GM21723 (cell line): ENCODE results near the gene ANKRD39.

Source experiments
- ATAC-seq: cut with Tn5 transposase; IDR thresholded peaks from one replicate; pipeline ENCODE4 v1.9.1; 2021; ENCODE audit warnings: mild to moderate bottlenecking, moderate library complexity; ENCODE audit not compliant: unreplicated experiment

Gene ANKRD39

GRCh38 chr2:96831679-96832078 is 26.1 kb downstream of the ANKRD39 start:
- ATAC-seq = no peak

- ATAC-seq = no peak
Observed at GRCh38 chr2:96830044-96830562, 27.7 kb downstream of the ANKRD39 start.

GRCh38 chr2:96828874-96829273 is 28.9 kb downstream of the ANKRD39 start:
- no peak for ATAC-seq

GRCh38 chr2:96828436-96828835 is 29.4 kb downstream of the ANKRD39 start:
- ATAC-seq = no peak

GRCh38 chr2:96826546-96827278 is 31.1 kb downstream of the ANKRD39 start:
- no peak for ATAC-seq

GRCh38 chr2:96825057-96825456 is 32.8 kb downstream of the ANKRD39 start:
- no peak for ATAC-seq

- no peak for ATAC-seq
Observed at GRCh38 chr2:96824079-96824870, 33.5 kb downstream of the ANKRD39 start.

GRCh38 chr2:96823198-96823597 is 34.6 kb downstream of the ANKRD39 start:
- no peak for ATAC-seq

- ATAC-seq = no peak
Observed at GRCh38 chr2:96822786-96823185, 35.0 kb downstream of the ANKRD39 start.

- ATAC-seq = no peak
Observed at GRCh38 chr2:96821113-96821675, 36.6 kb downstream of the ANKRD39 start.

GRCh38 chr2:96819876-96820511 is 37.8 kb downstream of the ANKRD39 start:
- no peak for ATAC-seq

- ATAC-seq = no peak
Observed at GRCh38 chr2:96819128-96819875, 38.5 kb downstream of the ANKRD39 start.

- ATAC-seq = no peak
Observed at GRCh38 chr2:96817882-96818281, 39.9 kb downstream of the ANKRD39 start.

GRCh38 chr2:96816836-96817702 is 40.7 kb downstream of the ANKRD39 start:
- ATAC-seq = no peak

- peak; percentile 88 for ATAC-seq
Observed at GRCh38 chr2:96816127-96816835, 41.5 kb downstream of the ANKRD39 start, which contains the start of gene CNNM3. CNNM3 (plus strand) TSS chr2:96816268; CDS start chr2:96816278, 10 bp downstream.

GRCh38 chr2:96815326-96816126 is 42.3 kb downstream of the ANKRD39 start:
- ATAC-seq = peak; percentile 10

- no peak for ATAC-seq
Observed at GRCh38 chr2:96813656-96814055, 44.2 kb downstream of the ANKRD39 start.

- no peak for ATAC-seq
Observed at GRCh38 chr2:96811917-96812316, 45.9 kb downstream of the ANKRD39 start.
